Gastrocnemius medialis (tissue), 4 donors: ENCODE data around the gene KRTAP19-2. TPM values are rescaled to one million over a fixed set of nuclear protein-coding genes. Genes with fewer than 3 reads are reported as not detected.
A peak's percentile ranks its signal among the peaks of the same experiment; 100 is the strongest.

ENCODE experiments used
- ATAC-seq, 2 donors: fragments of 150-250 bp; one replicate each; pipeline ENCODE4 v1.9.1; 2016
- DNase-seq, 2 donors: peaks; one replicate each; pipeline ENCODE4 v3.0.0-alpha.2; 2019
- H3K27ac ChIP-seq, 4 donors: fragments of 200-600 bp; sonication (generic); 1 replicate in 1 of 4; 2 replicates in 3 of 4; pipeline ENCODE4 v1.5.1; 2016 to 2018; ENCODE audit warnings: mild to moderate bottlenecking in 2 of 4, moderate library complexity in 1 of 4
- H3K27me3 ChIP-seq, 3 donors: fragments of 200-600 bp; sonication (generic) in 2 of 3; 1 replicate in 1 of 3; 2 replicates in 2 of 3; pipeline versions ENCODE4 v1.5.1 to v1.6.0; 2016 to 2019; ENCODE audit warnings: mild to moderate bottlenecking in 1 of 3, moderate library complexity in 1 of 3
- H3K36me3 ChIP-seq, 2 donors: fragments of 200-600 bp; sonication (generic) in 1 of 2; one replicate each; pipeline ENCODE4 v1.5.1; 2017 to 2018
- H3K4me1 ChIP-seq, 2 donors: fragments of 200-600 bp; sonication (generic) in 1 of 2; one replicate each; pipeline ENCODE4 v1.5.1; 2016 to 2017; ENCODE audit warnings: mild to moderate bottlenecking in 2 of 2
- H3K4me3 ChIP-seq, 4 donors: fragments of 200-600 bp; sonication (generic) in 3 of 4; 1 replicate in 1 of 4; 2 replicates in 3 of 4; pipeline ENCODE4 v1.5.1; 2016 to 2019; ENCODE audit warnings: mild to moderate bottlenecking in 2 of 4
- H3K9me3 ChIP-seq, 3 donors: fragments of 200-600 bp; sonication (generic) in 2 of 3; 1 replicate in 1 of 3; 2 replicates in 2 of 3; pipeline ENCODE4 v1.5.1; 2016 to 2019
- POLR2A ChIP-seq, 2 donors: fragments of 450-650 bp; IDR thresholded peaks; one replicate each; pipeline ENCODE4 v1.6.1; 2017; ENCODE audit warnings: antibody characterized with exemption in 2 of 2, mild to moderate bottlenecking in 2 of 2, moderate library complexity in 2 of 2
- in situ Hi-C, 4 donors: fragments of 200-750 bp; cut with MboI; loops; one replicate each; pipeline versions ENCODE4 v1.15.0 to v1.8.0; 2017; ENCODE audit warnings: low sequenced_read_pairs in 4 of 4
- intact Hi-C: fragments of 100-400 bp; cut with DNase I; formaldehyde crosslinking; loops from one replicate; pipeline ENCODE4 v1.15.1; 2023; ENCODE audit warnings: low total_unique reads
- total RNA-seq, 4 donors: library from RNA; depleted of rRNA; stranded (reverse); fragments of >200 nt; gene quantifications; one replicate each; pipeline versions ENCODE4 v1.1.0 to v1.2.3, GENCODE V29; 2016
- TF ChIP-seq, protein P1 (sequence below), 5 experiments: fragments of 450-650 bp in 3 of 5; fragments of 200-600 bp in 2 of 5; sonication (generic) in 2 of 5; IDR thresholded peaks in 4 of 5; conservative IDR thresholded peaks in 1 of 5; 1 replicate in 4 of 5; 2 replicates in 1 of 5; pipeline ENCODE4 v1.5.1; 2016 to 2019; ENCODE audit warnings: antibody characterized with exemption in 5 of 5, mild to moderate bottlenecking in 3 of 5, moderate library complexity in 3 of 5

The KRTAP19-2 gene
- total RNA-seq, 4 donors from 2014 or later, result not detected

DNA sequence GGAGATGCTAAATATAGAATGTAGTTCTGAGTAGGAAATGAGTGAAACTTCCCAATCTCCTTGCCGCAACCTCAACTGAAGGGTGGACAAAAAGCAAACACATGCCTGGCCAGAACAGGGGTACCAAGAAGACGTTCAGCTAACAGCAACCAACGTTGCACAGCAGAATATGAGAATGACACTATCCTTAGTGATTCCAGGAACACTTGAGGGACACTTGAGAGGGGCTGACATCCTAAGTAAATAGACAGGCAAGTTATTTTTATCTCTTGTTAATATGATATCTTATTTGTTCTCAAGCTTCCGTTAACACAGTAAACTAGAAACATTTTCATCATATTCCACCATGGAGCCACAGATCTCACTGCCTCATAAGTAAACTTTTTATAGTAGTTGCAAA, 8.0 kb downstream of the KRTAP19-2 start:
- H3K27ac ChIP-seq, result peak overlapping the region in 2 of 4 donors; percentile 47
- H3K4me1 ChIP-seq, result no peaks in the 10 kb centered on the region
- H3K36me3 ChIP-seq, result no peaks in the 10 kb centered on the region
- no peaks in the 10 kb centered on the region for H3K27me3 ChIP-seq
- H3K4me3 ChIP-seq, result no peak overlapping the region
- no peaks in the 10 kb centered on the region for H3K9me3 ChIP-seq
- DNase-seq, result no peak
- in situ Hi-C loops (no loop called here), intact Hi-C loops (no loop called here)
- ATAC-seq, result peak; percentile 19 to 74
- no peak for TF ChIP-seq POLR2A (IDR thresholded peaks at IDR 0.05)

DNA sequence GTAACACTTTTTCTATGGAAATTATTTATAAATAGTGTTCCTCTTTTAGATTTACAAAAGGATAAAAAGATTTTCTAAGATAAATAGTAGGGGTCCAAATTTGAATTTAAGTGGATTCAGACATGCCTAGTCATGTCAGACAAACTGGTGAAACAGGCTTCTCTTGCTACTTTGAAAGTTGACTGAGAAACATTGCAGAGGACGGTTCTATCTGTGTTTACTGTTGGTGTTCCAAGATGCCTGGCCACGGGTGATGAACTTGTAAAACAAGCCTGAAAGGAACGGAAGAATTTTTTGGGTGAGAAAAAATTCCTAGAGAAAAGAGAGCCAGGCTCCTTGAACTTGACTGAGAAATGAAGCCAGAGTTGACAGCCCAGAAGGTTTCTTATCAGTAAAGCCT, 9.2 kb downstream of the KRTAP19-2 start:
- Histone ChIP-seq H3K36me3 (no peaks in the 10 kb centered on the region), H3K4me3 (no peak overlapping the region), H3K4me1 (no peaks in the 10 kb centered on the region), H3K27me3 (no peaks in the 10 kb centered on the region), H3K27ac (peak overlapping the region in 2 of 4 donors; percentile 40 to 47), H3K9me3 (no peaks in the 10 kb centered on the region)
- no peak for TF ChIP-seq POLR2A (IDR thresholded peaks at IDR 0.05)
- TF ChIP-seq, protein P1, sequence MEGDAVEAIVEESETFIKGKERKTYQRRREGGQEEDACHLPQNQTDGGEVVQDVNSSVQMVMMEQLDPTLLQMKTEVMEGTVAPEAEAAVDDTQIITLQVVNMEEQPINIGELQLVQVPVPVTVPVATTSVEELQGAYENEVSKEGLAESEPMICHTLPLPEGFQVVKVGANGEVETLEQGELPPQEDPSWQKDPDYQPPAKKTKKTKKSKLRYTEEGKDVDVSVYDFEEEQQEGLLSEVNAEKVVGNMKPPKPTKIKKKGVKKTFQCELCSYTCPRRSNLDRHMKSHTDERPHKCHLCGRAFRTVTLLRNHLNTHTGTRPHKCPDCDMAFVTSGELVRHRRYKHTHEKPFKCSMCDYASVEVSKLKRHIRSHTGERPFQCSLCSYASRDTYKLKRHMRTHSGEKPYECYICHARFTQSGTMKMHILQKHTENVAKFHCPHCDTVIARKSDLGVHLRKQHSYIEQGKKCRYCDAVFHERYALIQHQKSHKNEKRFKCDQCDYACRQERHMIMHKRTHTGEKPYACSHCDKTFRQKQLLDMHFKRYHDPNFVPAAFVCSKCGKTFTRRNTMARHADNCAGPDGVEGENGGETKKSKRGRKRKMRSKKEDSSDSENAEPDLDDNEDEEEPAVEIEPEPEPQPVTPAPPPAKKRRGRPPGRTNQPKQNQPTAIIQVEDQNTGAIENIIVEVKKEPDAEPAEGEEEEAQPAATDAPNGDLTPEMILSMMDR (IDR thresholded peaks at IDR 0.05 in 4 of 5, conservative IDR thresholded peaks at IDR 0.05 in 1 of 5), result no peak
- DNase-seq (no peak), ATAC-seq (no peak)
- in situ Hi-C loops, result no loop called here
- intact Hi-C loops, result no loop called here

DNA sequence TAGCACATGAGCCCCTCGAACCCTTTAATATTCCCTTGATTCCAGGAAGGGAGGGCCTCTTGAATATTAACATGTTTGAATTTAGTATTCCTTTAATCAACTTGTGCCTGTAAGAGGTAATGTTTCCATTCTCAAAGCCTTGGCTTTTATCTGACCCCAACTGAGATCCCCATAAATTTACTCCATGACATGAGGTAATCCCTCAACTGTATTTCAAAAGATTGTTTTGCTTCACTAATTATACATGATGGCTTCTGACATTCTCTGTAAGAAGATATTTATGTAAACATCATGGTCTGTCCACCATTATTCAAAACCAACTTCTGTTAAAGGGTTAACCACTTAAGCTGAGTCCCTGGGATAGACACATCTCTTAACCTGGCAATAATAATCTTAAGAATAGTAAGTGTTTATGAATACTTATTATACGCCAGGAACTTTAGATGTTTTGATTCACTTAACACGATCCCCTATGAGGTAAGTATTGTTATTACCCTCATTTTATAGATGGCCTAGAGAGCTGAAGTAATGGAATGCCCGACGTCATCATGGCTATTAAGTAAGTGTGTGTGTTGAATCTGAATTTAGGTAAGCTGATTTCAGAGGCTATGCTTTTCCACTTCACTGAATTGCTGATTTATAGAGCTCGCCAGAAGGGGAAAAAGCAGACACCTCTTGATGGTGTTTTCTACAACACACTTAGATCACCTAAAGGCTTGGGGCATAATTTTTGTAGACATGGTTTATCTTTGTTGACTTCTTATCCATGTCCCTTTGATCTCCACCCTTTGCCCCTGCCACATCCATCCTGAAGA, 18.1 kb downstream of the KRTAP19-2 start:
- Histone ChIP-seq H3K27ac (no peak overlapping the region), H3K27me3 (no peaks in the 10 kb centered on the region), H3K36me3 (no peaks in the 10 kb centered on the region), H3K9me3 (no peaks in the 10 kb centered on the region), H3K4me3 (no peak overlapping the region), H3K4me1 (no peaks in the 10 kb centered on the region)
- no peak for TF ChIP-seq POLR2A (IDR thresholded peaks at IDR 0.05)
- TF ChIP-seq, protein P1 (IDR thresholded peaks at IDR 0.05 in 4 of 5, conservative IDR thresholded peaks at IDR 0.05 in 1 of 5), result no peak
- DNase-seq, result no peak
- no peak for ATAC-seq
- intact Hi-C loops, result no loop called here
- in situ Hi-C loops, result loop anchor here in 1 of 4 donors (10.0 kb wide), 1 partner anchor 64 kb away; no protein-coding TSS in a partner anchor

DNA sequence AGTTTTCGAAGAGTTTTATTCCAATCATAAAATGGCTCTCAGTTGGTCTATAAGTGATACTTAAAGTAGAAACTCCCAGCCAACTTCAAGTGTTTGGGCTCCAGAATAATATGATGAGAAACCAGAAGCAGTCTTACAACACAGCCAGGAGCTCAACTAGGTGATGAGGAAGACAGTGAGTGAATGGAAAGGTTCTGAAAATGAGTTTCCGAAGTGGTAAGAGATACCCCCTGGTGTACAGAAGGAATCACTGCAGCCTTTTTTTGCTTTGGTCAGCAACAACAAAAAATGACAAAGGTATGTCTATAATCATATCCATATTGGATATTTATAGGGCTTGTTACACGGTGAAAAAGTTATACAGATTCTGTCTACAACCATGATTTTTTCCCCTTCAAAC, 23.5 kb downstream of the KRTAP19-2 start:
- Histone ChIP-seq H3K4me1 (no peaks in the 10 kb centered on the region), H3K4me3 (no peak overlapping the region), H3K27ac (no peak overlapping the region), H3K36me3 (no peaks in the 10 kb centered on the region), H3K9me3 (no peaks in the 10 kb centered on the region), H3K27me3 (no peaks in the 10 kb centered on the region)
- intact Hi-C loops, result no loop called here
- DNase-seq (no peak), ATAC-seq (no peak)
- TF ChIP-seq POLR2A (IDR thresholded peaks at IDR 0.05), result no peak
- in situ Hi-C loops, result loop anchor here in 1 of 4 donors (10.0 kb wide), 1 partner anchor 59 kb away; no protein-coding TSS in a partner anchor

DNA sequence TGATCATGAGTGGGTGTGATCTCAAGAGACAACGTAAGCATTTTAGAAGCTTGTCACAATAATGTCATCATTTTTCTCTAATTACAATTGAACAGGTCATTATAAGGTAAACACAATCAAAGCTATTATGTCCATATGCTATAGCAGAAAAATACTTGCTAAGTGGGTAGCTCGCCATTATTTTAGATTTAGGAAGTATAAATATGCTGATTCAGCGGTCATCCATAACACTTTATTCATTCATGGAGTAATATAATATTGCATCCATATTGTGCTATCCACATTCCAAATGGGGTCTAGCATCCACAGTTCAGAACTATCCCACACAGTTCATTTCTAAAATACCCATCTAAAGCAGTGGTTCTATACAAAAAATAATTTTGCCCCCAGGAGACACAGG, 38.7 kb downstream of the KRTAP19-2 start:
- Histone ChIP-seq H3K36me3 (no peaks in the 10 kb centered on the region), H3K27ac (no peak overlapping the region), H3K27me3 (no peaks in the 10 kb centered on the region), H3K9me3 (no peaks in the 10 kb centered on the region), H3K4me1 (no peaks in the 10 kb centered on the region), H3K4me3 (no peak overlapping the region)
- in situ Hi-C loops, result no loop called here
- ATAC-seq, result no peak
- TF ChIP-seq, protein P1 (IDR thresholded peaks at IDR 0.05 in 4 of 5, conservative IDR thresholded peaks at IDR 0.05 in 1 of 5), result no peak
- no peak for TF ChIP-seq POLR2A (IDR thresholded peaks at IDR 0.05)
- no peak for DNase-seq
- intact Hi-C loops, result no loop called here
